OCI-LY7 (cell line): ENCODE results near the gene TBC1D10B.

Experiments
- CTCF ChIP-seq: fragments of 200-600 bp; sonication (generic); conservative IDR thresholded peaks from 2 replicates; pipeline ENCODE4 v1.5.1; 2014; ENCODE audit warnings: mild to moderate bottlenecking, antibody characterized with exemption, low read length, moderate library complexity, mixed read lengths
- EZH2phosphoT487 ChIP-seq: fragments of 200-600 bp; sonication (generic); IDR thresholded peaks from 2 replicates; pipeline ENCODE4 v1.6.1; 2018; ENCODE audit warnings: low read depth, borderline replicate concordance, mild to moderate bottlenecking, mixed run types, antibody characterized with exemption, low read length, moderate library complexity, mixed read lengths

GRCh38 chr16:30372725-30373124 is 2.4 kb upstream of the TBC1D10B start:
- no peak for TF ChIP-seq CTCF
- TF ChIP-seq EZH2phosphoT487, result no peak
